H1 (cell line): ENCODE data around the gene LAMP1. TPM values are rescaled to one million over a fixed set of nuclear protein-coding genes. Genes with fewer than 3 reads are reported as not detected.

Source experiments
- CTCF ChIA-PET: fragments of 300-600 bp; sonication (Branson Sonifier 250); formaldehyde crosslinking; loops from one replicate; lab custom pipeline; 2021; ENCODE audit not compliant: partially characterized antibody; lab: Charles Lee
- POLR2A ChIA-PET: fragments of 300-600 bp; sonication (Branson Sonifier 250); formaldehyde crosslinking; loops from one replicate; lab custom pipeline; 2021; ENCODE audit warnings: inconsistent platforms; ENCODE audit not compliant: partially characterized antibody; lab: Charles Lee
- DNase-seq, 2 experiments: peaks; one replicate each; pipeline versions ENCODE4 v3.0.0 to v3.0.0-alpha.2; 2010 to 2022; ENCODE audit warnings: low spot score in 2 of 2, low read depth in 1 of 2, mixed read lengths in 1 of 2
- FAIRE-seq: peaks from 2 replicates; lab custom pipeline; 2011; peaks lifted over from hg19 to GRCh38; lab: Jason Lieb, UNC
- H2AFZ ChIP-seq: 2 replicates; pipeline ENCODE4 v1.8.1; 2012; ENCODE audit warnings: low read length, inconsistent platforms
- H2AK5ac ChIP-seq: 2 replicates; pipeline ENCODE4 v1.6.1; 2013; ENCODE audit warnings: low read depth, low read length
- H2BK120ac ChIP-seq: replicated peaks from 2 replicates; pipeline ENCODE3; 2013; ENCODE audit warnings: low read depth, low read length, inconsistent platforms
- H2BK12ac ChIP-seq: 2 replicates; pipeline ENCODE4 v1.6.1; 2013; ENCODE audit warnings: low read depth, low read length
- H2BK15ac ChIP-seq: 2 replicates; pipeline ENCODE4 v1.6.1; 2013; ENCODE audit warnings: low read length
- H2BK20ac ChIP-seq: 2 replicates; pipeline ENCODE4 v1.6.1; 2013; ENCODE audit warnings: low read length
- H2BK5ac ChIP-seq: 2 replicates; pipeline ENCODE4 v1.6.1; 2013; ENCODE audit warnings: low read depth, low read length
- H3K14ac ChIP-seq: 2 replicates; pipeline ENCODE4 v1.6.1; 2013; ENCODE audit warnings: inconsistent platforms; ENCODE audit not compliant: insufficient read length
- H3K18ac ChIP-seq: 2 replicates; pipeline ENCODE4 v1.6.1; 2013; ENCODE audit warnings: low read length; ENCODE audit errors: extremely low read depth
- H3K23ac ChIP-seq: 2 replicates; pipeline ENCODE4 v1.6.1; 2013; ENCODE audit warnings: inconsistent platforms; ENCODE audit not compliant: insufficient read length
- H3K23me2 ChIP-seq: 2 replicates; pipeline ENCODE4 v1.6.1; 2013; ENCODE audit warnings: low read depth, low read length
- H3K27ac ChIP-seq: 2 replicates; pipeline ENCODE4 v1.6.1; 2011; ENCODE audit warnings: low read depth, low read length, inconsistent platforms
- H3K27me3 ChIP-seq, 4 experiments: replicated peaks in 1 of 4; 1 replicate in 1 of 4; 2 replicates in 3 of 4; pipeline versions ENCODE4 v1.6.1 to v1.8.1; 2011 to 2013; ENCODE audit warnings: low read length in 3 of 4, mild to moderate bottlenecking in 3 of 4, inconsistent platforms in 2 of 4, mixed read lengths in 2 of 4, moderate library complexity in 1 of 4; ENCODE audit not compliant: control insufficient read depth in 3 of 4, insufficient read depth in 3 of 4; ENCODE audit errors: extremely low read depth in 1 of 4
- H3K36me3 ChIP-seq, 4 experiments: 2 replicates each; pipeline versions ENCODE4 v1.6.1 to v1.8.1; 2011 to 2013; ENCODE audit warnings: mild to moderate bottlenecking in 4 of 4, low read length in 3 of 4, moderate library complexity in 2 of 4, control low read depth in 1 of 4, inconsistent platforms in 1 of 4; ENCODE audit not compliant: insufficient read depth in 4 of 4, control insufficient read depth in 2 of 4
- H3K4ac ChIP-seq: replicated peaks from 2 replicates; pipeline ENCODE3; 2013; ENCODE audit warnings: low read length, low read depth, mixed read lengths, inconsistent platforms; ENCODE audit not compliant: insufficient read length
- H3K4me1 ChIP-seq, 4 experiments: replicated peaks in 1 of 4; 1 replicate in 1 of 4; 2 replicates in 3 of 4; pipeline versions ENCODE4 v1.6.1 to v1.8.1; 2011 to 2013; ENCODE audit warnings: low read length in 3 of 4, inconsistent platforms in 2 of 4, mixed read lengths in 1 of 4; ENCODE audit not compliant: insufficient read depth in 4 of 4, control insufficient read depth in 3 of 4
- H3K4me2 ChIP-seq, 2 experiments: 2 replicates each; pipeline versions ENCODE4 v1.6.1 to v1.8.1; 2011 to 2013; ENCODE audit warnings: low read depth in 2 of 2, low read length in 2 of 2, control low read depth in 1 of 2, inconsistent platforms in 1 of 2, mild to moderate bottlenecking in 1 of 2; ENCODE audit not compliant: insufficient read depth in 1 of 2
- H3K4me3 ChIP-seq, 4 experiments: fragments of 200-600, 300-600 bp in 1 of 4; sonication (generic), shearing (Covaris generic), sonication (Bioruptor Twin) in 1 of 4; 2 replicates each; pipeline versions ENCODE4 v1.5.1 to v1.8.1; 2011 to 2016; ENCODE audit warnings: low read length in 4 of 4, low read depth in 3 of 4, control low read depth in 2 of 4, inconsistent platforms in 2 of 4, mild to moderate bottlenecking in 2 of 4, mixed read lengths in 1 of 4, moderate library complexity in 1 of 4; ENCODE audit not compliant: insufficient read depth in 2 of 4; ENCODE audit errors: extremely low read depth in 1 of 4
- H3K56ac ChIP-seq: replicated peaks from 2 replicates; pipeline ENCODE3; 2013; ENCODE audit warnings: low read depth, mild to moderate bottlenecking, mixed read lengths, low read length, inconsistent platforms; ENCODE audit not compliant: insufficient read length
- H3K79me1 ChIP-seq: 2 replicates; pipeline ENCODE4 v1.6.1; 2013; ENCODE audit warnings: low read depth, low read length, control low read depth
- H3K79me2 ChIP-seq, 2 experiments: 2 replicates each; pipeline versions ENCODE4 v1.6.1 to v1.8.1; 2012 to 2013; ENCODE audit warnings: low read length in 2 of 2, mild to moderate bottlenecking in 2 of 2, inconsistent platforms in 1 of 2; ENCODE audit not compliant: insufficient read depth in 2 of 2, control insufficient read depth in 1 of 2
- H3K9ac ChIP-seq, 4 experiments: replicated peaks in 1 of 4; 1 replicate in 1 of 4; 2 replicates in 3 of 4; pipeline versions ENCODE4 v1.6.1 to v1.8.1; 2011 to 2013; ENCODE audit warnings: low read depth in 3 of 4, low read length in 3 of 4, control low read depth in 2 of 4, mild to moderate bottlenecking in 2 of 4, moderate library complexity in 2 of 4, inconsistent platforms in 1 of 4; ENCODE audit errors: extremely low read depth in 1 of 4
- H3K9me3 ChIP-seq, 2 experiments: 2 replicates each; pipeline versions ENCODE4 v1.6.1 to v1.8.1; 2012 to 2013; ENCODE audit warnings: mild to moderate bottlenecking in 2 of 2, moderate library complexity in 2 of 2, control low read depth in 1 of 2, inconsistent platforms in 1 of 2, low read depth in 1 of 2, low read length in 1 of 2, mixed read lengths in 1 of 2; ENCODE audit not compliant: insufficient read depth in 2 of 2
- H4K20me1 ChIP-seq, 2 experiments: replicated peaks in 1 of 2; 2 replicates each; pipeline versions ENCODE3 to v1.8.1; 2011 to 2013; ENCODE audit warnings: inconsistent platforms in 2 of 2, low read length in 2 of 2, mild to moderate bottlenecking in 1 of 2; ENCODE audit not compliant: insufficient read depth in 2 of 2, control insufficient read depth in 1 of 2
- H4K5ac ChIP-seq: 2 replicates; pipeline ENCODE4 v1.6.1; 2013; ENCODE audit warnings: low read length, low read depth, mixed read lengths, inconsistent platforms; ENCODE audit not compliant: insufficient read length
- H4K8ac ChIP-seq: 2 replicates; pipeline ENCODE4 v1.8.0; 2013; ENCODE audit warnings: mild to moderate bottlenecking, moderate library complexity, low read length, inconsistent platforms; ENCODE audit not compliant: insufficient read depth; ENCODE audit errors: extremely low read depth
- H4K91ac ChIP-seq: replicated peaks from 2 replicates; pipeline ENCODE3; 2013; ENCODE audit warnings: low read length, mixed read lengths, inconsistent platforms; ENCODE audit not compliant: insufficient read length
- ASH2L ChIP-seq: fragments of 200-600, 300-600 bp; sonication (generic); IDR thresholded peaks from one replicate; pipeline ENCODE4 v1.7.1; 2017; ENCODE audit warnings: low read length
- ATF2 ChIP-seq: IDR thresholded peaks from 2 replicates; pipeline ENCODE4 v1.6.1; 2012; ENCODE audit warnings: low read length, inconsistent platforms
- CTCF ChIP-seq, 3 experiments: IDR thresholded peaks; 1 replicate in 2 of 3; 2 replicates in 1 of 3; pipeline versions ENCODE4 v1.5.1 to v1.6.1; 2011; ENCODE audit warnings: low read length in 3 of 3, mild to moderate bottlenecking in 3 of 3, inconsistent platforms in 2 of 3, low read depth in 1 of 3, moderate library complexity in 1 of 3; ENCODE audit not compliant: insufficient read depth in 1 of 3; ENCODE audit errors: control extremely low read depth in 1 of 3
- HDAC6 ChIP-seq: IDR thresholded peaks from one replicate; pipeline ENCODE4 v1.7.1; 2012; ENCODE audit warnings: low read depth, mild to moderate bottlenecking, inconsistent platforms, low read length, moderate library complexity
- POLR2A ChIP-seq, 2 experiments: IDR thresholded peaks; 1 replicate in 1 of 2; 2 replicates in 1 of 2; pipeline ENCODE4 v1.6.1; 2011; ENCODE audit warnings: low read depth in 2 of 2, low read length in 2 of 2, mild to moderate bottlenecking in 2 of 2; ENCODE audit errors: control extremely low read depth in 1 of 2
- RFX5 ChIP-seq: IDR thresholded peaks from 2 replicates; pipeline ENCODE4 v1.6.1; 2011; ENCODE audit warnings: low read depth, low read length, improper control_type of control experiment, borderline replicate concordance
- SIN3A ChIP-seq, 2 experiments: IDR thresholded peaks in 1 of 2; conservative IDR thresholded peaks in 1 of 2; 2 replicates each; pipeline ENCODE4 v1.6.1; 2011 to 2012; ENCODE audit warnings: low read length in 2 of 2, improper control_type of control experiment in 1 of 2, low read depth in 1 of 2, mild to moderate bottlenecking in 1 of 2
- SP4 ChIP-seq: IDR thresholded peaks from 2 replicates; pipeline ENCODE4 v1.6.1; 2012; ENCODE audit warnings: low read length, inconsistent platforms
- SRF ChIP-seq: IDR thresholded peaks from 2 replicates; pipeline ENCODE4 v1.6.1; 2011; ENCODE audit warnings: mild to moderate bottlenecking, low read depth, low read length, moderate library complexity
- TBP ChIP-seq: IDR thresholded peaks from 2 replicates; pipeline ENCODE4 v1.6.1; 2011; ENCODE audit warnings: low read depth, low read length, improper control_type of control experiment
- TCF12 ChIP-seq: IDR thresholded peaks from 2 replicates; pipeline ENCODE4 v1.6.1; 2011; ENCODE audit warnings: low read depth, mild to moderate bottlenecking, low read length
- WGBS, 2 experiments: shearing (Covaris generic) in 1 of 2; methylation state at CpG; one replicate each; pipeline versions ENCODE4 v1.1.6 to v1.1.7; 2013 to 2015; ENCODE audit warnings: low lambda C conversion rate in 2 of 2, mixed read lengths in 2 of 2, inconsistent platforms in 1 of 2, low coverage in 1 of 2, missing lambda C conversion rate in 1 of 2; ENCODE audit not compliant: insufficient replicate concordance in 2 of 2, insufficient coverage in 1 of 2, insufficient read length in 1 of 2; ENCODE audit errors: extremely low coverage in 1 of 2, missing lambda C conversion rate in 1 of 2; 5-methylcytosine and 5-hydroxymethylcytosine counted together
- polyA plus RNA-seq, 7 experiments: library from polyadenylated mRNA; depleted of rRNA in 3 of 7; stranded (reverse) in 5 of 7; unstranded in 2 of 7; fragments of >200 nt in 5 of 7; fragments of 200-250 nt in 2 of 7; gene quantifications; 1 replicate in 5 of 7; 2 replicates in 1 of 7; 4 replicates in 1 of 7; pipeline versions ENCODE4 v1.2.1 to v1.2.3, GENCODE V29; 2011 to 2013; ENCODE audit warnings: missing spikeins in 2 of 7, mixed read lengths in 2 of 7
- total RNA-seq: library from RNA; stranded (reverse); fragmentation: NEBNext Ultra II Directional; extraction: Animal tissue kit (Norgen Biotek cat#: 25700); gene quantifications from 2 replicates; pipeline ENCODE4 v1.2.1, GENCODE V29; 2021

LAMP1 gene
- total and polyA plus RNA-seq, 2 of the 8 experiments (the other 6 are each of a cell fraction or from before 2014, with no cell fraction given), result 97.6 to 140 TPM

GRCh38 chr13:113309473-113309872 is 12.4 kb downstream of the LAMP1 start:
- DNase-seq, result no peak
- H4K8ac ChIP-seq, result no peak overlapping the region
- H4K20me1 ChIP-seq, result peaks cover 2 to 16% of the 10 kb centered on the region in 2 experiments
- no peak for TF ChIP-seq SIN3A (conservative IDR thresholded peaks at IDR 0.05 in 1 of 2, IDR thresholded peaks at IDR 0.05 in 1 of 2; ENCODE audit: low read depth in 1 of 2, low read length in 2 of 2)
- no peak for TF ChIP-seq POLR2A (IDR thresholded peaks at IDR 0.05; ENCODE audit: control extremely low read depth in 1 of 2, low read depth in 2 of 2, low read length in 2 of 2)
- TF ChIP-seq ATF2, result no peak
- TF ChIP-seq SP4, result no peak
- no peak for TF ChIP-seq RFX5
- no peak for TF ChIP-seq TCF12
- no peak for TF ChIP-seq TBP
- no peak for TF ChIP-seq ASH2L
- TF ChIP-seq HDAC6, result no peak
- TF ChIP-seq CTCF (IDR thresholded peaks at IDR 0.05; ENCODE audit: control extremely low read depth in 1 of 3, insufficient read depth in 1 of 3, low read depth in 1 of 3, low read length in 3 of 3), result no peak
- no peak for TF ChIP-seq SRF

More at GRCh38 chr13:113309473-113309872, 12.4 kb downstream of the LAMP1 start:
- H2BK12ac ChIP-seq, result no peak overlapping the region
- H3K4me2 ChIP-seq, result no peak overlapping the region
- H3K23ac ChIP-seq, result no peak overlapping the region
- no peak overlapping the region for H3K9ac ChIP-seq
- no peak overlapping the region for H2AK5ac ChIP-seq
- H3K9me3 ChIP-seq, result no peaks in the 10 kb centered on the region
- POLR2A ChIA-PET, result no interaction called here
- H3K18ac ChIP-seq, result no peak overlapping the region
- no peaks in the 10 kb centered on the region for H3K27me3 ChIP-seq
- peaks cover 3% of the 10 kb centered on the region; the same call in 1 of the 2 replicates for H3K79me1 ChIP-seq
- no peak overlapping the region for H3K27ac ChIP-seq
- FAIRE-seq, result no peak
- no peak overlapping the region for H2AFZ ChIP-seq
- H3K23me2 ChIP-seq, result no peaks in the 10 kb centered on the region
- no peak overlapping the region for H3K4ac ChIP-seq
- H2BK5ac ChIP-seq, result no peak overlapping the region
- no peak overlapping the region for H3K56ac ChIP-seq
- H4K5ac ChIP-seq, result no peak overlapping the region
- H4K91ac ChIP-seq, result no peak overlapping the region
- peaks cover 9 to 25% (median 14%) of the 10 kb centered on the region in 4 experiments; a peak in 7 of 8 replicates for H3K36me3 ChIP-seq
- no peak overlapping the region for H2BK20ac ChIP-seq
- H3K79me2 ChIP-seq, result peaks cover 0 to 41% of the 10 kb centered on the region in 2 experiments; a peak in 2 of 4 replicates
- H3K4me3 ChIP-seq, result no peak overlapping the region
- CTCF ChIA-PET, result no interaction called here
- H2BK15ac ChIP-seq, result no peak overlapping the region
- WGBS, 2 experiments, result 96% methylated on average over 6 of the region's 6 CpGs; no CpG with 5 or more reads in 1 of the 2 experiments
- H2BK120ac ChIP-seq, result no peak overlapping the region
- no peak overlapping the region for H3K14ac ChIP-seq
- H3K4me1 ChIP-seq, result no peaks in the 10 kb centered on the region
